ENCODE results near the gene CCDC116.

CCDC116 gene

DNA sequence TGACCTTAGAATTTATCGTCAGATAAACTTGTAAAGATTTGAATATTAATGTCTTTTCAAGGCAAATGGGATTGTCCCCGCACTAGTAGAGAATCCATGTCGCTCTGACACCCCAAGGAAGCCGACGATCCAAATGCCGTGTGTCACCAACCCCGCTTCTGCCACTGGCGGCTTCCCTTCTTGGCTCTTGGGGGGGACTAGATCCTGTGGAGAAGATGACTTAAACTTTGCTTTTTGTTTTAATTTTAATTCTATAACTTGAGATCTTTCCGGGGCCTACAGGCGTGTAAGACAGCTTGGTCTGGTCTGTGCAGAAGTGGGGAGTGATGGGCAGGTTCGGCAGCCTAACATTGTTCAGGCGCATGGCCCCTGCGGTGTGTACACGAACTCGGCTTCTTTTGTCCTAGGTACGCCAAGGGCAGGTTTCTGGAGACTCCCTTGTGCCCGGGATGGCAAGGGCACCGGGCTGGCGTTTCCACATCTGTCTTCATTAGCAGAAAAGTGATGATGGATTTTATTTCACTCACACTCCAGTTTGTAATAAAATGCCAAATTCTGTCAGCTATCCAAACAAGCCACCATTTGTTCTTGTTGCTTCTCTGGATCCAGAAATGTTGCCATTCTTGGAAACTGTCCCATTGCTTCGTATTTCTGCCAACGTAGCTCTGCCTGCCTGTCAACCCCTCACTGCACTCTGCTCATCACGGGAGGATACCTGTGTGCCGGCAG, 9.5 kb upstream of the CCDC116 start:
- intact Hi-C loops (cut with DNase I; ENCODE audit: low total_unique reads), result no loop called here
- TF ChIP-seq, protein P1, sequence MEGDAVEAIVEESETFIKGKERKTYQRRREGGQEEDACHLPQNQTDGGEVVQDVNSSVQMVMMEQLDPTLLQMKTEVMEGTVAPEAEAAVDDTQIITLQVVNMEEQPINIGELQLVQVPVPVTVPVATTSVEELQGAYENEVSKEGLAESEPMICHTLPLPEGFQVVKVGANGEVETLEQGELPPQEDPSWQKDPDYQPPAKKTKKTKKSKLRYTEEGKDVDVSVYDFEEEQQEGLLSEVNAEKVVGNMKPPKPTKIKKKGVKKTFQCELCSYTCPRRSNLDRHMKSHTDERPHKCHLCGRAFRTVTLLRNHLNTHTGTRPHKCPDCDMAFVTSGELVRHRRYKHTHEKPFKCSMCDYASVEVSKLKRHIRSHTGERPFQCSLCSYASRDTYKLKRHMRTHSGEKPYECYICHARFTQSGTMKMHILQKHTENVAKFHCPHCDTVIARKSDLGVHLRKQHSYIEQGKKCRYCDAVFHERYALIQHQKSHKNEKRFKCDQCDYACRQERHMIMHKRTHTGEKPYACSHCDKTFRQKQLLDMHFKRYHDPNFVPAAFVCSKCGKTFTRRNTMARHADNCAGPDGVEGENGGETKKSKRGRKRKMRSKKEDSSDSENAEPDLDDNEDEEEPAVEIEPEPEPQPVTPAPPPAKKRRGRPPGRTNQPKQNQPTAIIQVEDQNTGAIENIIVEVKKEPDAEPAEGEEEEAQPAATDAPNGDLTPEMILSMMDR (IDR thresholded peaks at IDR 0.05), result no peak
- no peaks in the 10 kb centered on the region for H3K9me3 ChIP-seq
- H3K4me3 ChIP-seq, result peak overlapping the region in 1 of 2 donors; percentile 9
- H3K27ac ChIP-seq, result peak overlapping the region; percentile 42 to 63
- peaks cover 0 to 25% (median 0%) of the 10 kb centered on the region in 3 donors for H3K36me3 ChIP-seq
- peaks cover 0 to 34% (median 25%) of the 10 kb centered on the region in 4 donors for H3K4me1 ChIP-seq
- no peak for DNase-seq
- H3K27me3 ChIP-seq, result no peaks in the 10 kb centered on the region

DNA sequence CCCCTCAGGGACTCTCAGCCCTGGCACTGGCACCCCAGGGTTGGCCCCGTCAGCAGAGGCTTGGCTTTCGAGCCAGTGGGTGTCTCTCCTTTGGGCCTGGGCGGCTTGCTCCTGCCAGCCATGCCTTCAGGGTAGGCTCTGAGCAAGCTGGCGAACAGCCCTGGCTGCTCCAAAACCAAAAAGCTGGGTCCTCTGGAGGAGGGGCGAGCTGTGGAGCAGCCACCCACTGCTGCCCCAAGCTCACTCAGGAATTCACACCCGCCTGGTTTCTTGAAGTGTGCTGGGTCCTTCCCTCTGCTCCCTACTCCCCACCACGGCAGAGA, 9.0 kb upstream of the CCDC116 start:
- H3K36me3 ChIP-seq, result peaks cover 0 to 29% (median 0%) of the 10 kb centered on the region in 3 donors
- intact Hi-C loops (cut with DNase I; ENCODE audit: low total_unique reads), result no loop called here
- TF ChIP-seq, protein P1 (IDR thresholded peaks at IDR 0.05), result no peak
- H3K9me3 ChIP-seq, result no peaks in the 10 kb centered on the region
- peaks cover 0 to 40% (median 30%) of the 10 kb centered on the region in 4 donors for H3K4me1 ChIP-seq
- no peak for DNase-seq
- H3K27ac ChIP-seq, result peak overlapping the region; percentile 42 to 63
- H3K4me3 ChIP-seq, result peak overlapping the region in 1 of 2 donors; percentile 9
- H3K27me3 ChIP-seq, result no peaks in the 10 kb centered on the region

DNA sequence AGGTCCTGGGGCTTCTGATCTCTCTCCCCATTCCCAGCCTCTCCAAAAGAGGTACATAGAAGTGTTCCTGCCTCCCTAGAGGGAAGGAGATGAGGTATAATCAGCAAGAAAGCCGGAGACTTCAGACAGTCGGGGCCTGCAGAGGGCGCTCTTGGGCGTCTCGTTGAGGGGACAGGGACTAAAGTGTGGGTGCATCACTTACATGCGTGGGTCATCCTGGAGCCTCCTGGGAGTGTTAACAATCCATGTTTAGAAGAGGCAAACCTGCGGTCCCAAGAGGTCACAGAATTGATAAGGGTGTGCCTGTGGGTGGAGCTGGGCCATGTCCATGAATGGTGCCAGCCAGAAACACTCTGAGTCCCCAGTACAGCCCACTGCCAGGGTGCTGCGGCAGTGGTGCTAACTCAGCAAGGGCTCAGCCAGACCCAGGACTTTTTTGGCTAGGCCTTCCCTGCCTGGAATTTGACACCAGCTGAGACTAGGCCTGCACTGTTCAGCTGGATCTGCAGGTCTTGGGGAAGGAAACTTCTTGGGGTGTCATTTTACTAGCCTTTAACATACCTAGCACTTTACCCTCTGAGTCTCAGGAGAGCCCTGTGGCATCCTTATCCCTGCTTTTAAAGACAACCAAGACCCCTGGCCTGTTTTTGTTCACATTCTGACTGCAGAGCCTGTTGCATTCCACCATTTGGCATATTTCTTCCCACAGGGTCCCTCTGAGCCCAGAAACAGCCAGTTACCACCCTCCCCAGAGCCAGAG, 8.3 kb upstream of the CCDC116 start:
- Histone ChIP-seq H3K9me3 (no peaks in the 10 kb centered on the region), H3K36me3 (peaks cover 0 to 28% (median 0%) of the 10 kb centered on the region in 3 donors), H3K4me3 (no peak overlapping the region), H3K4me1 (peaks cover 0 to 47% (median 37%) of the 10 kb centered on the region in 4 donors), H3K27ac (peak overlapping the region; percentile 42 to 63), H3K27me3 (no peaks in the 10 kb centered on the region)
- TF ChIP-seq, protein P1 (IDR thresholded peaks at IDR 0.05), result peak in 1 of 2 experiments; percentile 21
- no peak for DNase-seq
- intact Hi-C loops (cut with DNase I; ENCODE audit: low total_unique reads), result no loop called here

DNA sequence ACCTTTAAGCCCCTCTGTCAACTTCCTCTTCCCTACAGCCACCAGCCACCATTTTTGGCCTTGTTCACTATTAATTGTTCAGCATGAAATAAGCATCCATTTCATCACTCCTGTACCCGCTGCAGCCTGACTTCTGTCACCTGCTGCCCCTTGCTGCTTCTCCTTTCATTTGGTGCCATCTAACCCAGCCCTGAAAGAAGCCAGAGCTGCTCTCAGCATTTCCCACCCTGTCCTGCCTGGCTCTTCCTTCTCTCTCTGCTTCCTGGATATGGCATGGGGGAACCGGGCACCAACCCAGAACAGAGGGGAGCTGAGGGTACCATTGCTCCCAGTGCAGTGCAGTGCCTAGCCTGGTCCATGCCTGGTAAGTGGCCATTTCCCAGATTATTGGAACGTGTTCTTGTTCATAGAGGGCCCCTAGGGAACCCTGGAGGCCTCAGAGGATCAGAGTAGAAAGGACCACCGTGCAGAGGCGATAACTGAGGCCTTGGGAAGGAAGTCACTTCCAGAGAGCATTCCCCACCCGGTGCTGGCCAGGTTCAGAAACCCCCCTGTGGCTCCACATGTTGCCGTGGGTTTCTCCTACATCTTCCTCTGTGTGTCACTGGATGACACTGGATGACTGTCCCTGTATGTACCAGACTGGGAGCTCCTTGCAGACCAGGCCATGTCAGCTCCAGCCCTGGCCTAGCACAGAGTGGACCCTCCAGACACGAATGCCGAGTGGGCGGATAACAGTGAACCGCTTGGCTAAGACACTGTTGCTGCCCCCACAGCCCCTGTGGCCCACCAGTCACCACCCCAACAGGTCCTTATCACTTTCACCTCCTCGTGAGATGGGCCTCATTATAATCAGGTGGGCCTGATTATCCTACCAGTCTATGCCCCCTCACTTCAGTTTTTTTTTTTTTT, 7.4 kb upstream of the CCDC116 start:
- H3K27ac ChIP-seq, result peak overlapping the region; percentile 42 to 63
- TF ChIP-seq, protein P1 (IDR thresholded peaks at IDR 0.05), result no peak

DNA sequence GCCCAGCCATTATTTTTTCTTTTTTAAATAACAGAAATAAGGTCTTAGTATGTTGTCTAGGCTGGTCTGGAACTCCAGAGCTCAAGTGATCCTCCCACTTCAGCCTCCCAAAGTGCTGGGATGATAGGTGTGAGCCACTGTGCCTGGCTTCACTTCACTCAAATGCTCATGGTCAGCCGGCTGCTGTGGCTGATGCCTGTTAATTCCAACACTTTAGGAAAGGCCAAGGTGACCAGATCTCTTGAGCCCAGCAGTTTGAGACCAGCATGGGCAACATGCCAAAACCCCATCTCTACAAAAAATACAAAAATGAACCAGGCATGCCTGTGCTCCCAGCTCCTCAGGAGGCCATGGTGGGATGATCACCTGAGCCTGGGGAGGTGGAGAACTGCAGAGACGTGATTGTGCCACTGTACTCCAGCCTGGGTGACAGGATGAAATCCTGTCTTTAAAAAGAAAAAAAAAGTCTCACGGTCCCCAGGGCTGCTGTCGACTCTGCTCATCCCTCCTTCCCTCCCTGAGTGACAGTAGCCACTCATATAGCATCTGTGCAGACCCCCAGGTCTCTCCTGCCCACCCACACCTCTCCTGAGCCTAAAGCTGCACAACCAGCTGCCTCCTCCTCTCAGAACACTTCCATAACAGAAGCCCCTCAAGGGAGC, 6.4 kb upstream of the CCDC116 start:
- Histone ChIP-seq H3K9me3 (no peaks in the 10 kb centered on the region), H3K27ac (no peak overlapping the region), H3K27me3 (no peaks in the 10 kb centered on the region), H3K36me3 (peaks cover 0 to 19% (median 0%) of the 10 kb centered on the region in 3 donors), H3K4me1 (peaks cover 0 to 48% (median 39%) of the 10 kb centered on the region in 4 donors), H3K4me3 (no peak overlapping the region)
- no peak for DNase-seq
- TF ChIP-seq, protein P1 (IDR thresholded peaks at IDR 0.05), result no peak
- intact Hi-C loops (cut with DNase I; ENCODE audit: low total_unique reads), result no loop called here

More for the DNA sequence above, 7.4 kb upstream of the CCDC116 start:
- Histone ChIP-seq H3K27me3 (no peaks in the 10 kb centered on the region), H3K4me1 (peaks cover 0 to 49% (median 38%) of the 10 kb centered on the region in 4 donors), H3K36me3 (peaks cover 0 to 28% (median 0%) of the 10 kb centered on the region in 3 donors), H3K4me3 (no peak overlapping the region), H3K9me3 (no peaks in the 10 kb centered on the region)
- DNase-seq, result no peak
- intact Hi-C loops (cut with DNase I; ENCODE audit: low total_unique reads), result no loop called here
